Stimulated activated memory B cell treated with anti-CD40 and anti-IgM and Interleukin-4, amounts not matched to agents 10 μg/mL and 1 μg/mL and 100 μg/mL, for 72 hours (primary cell): ENCODE measurements around the gene CASKIN1.

Experiments used
- ATAC-seq: fragments of 150-1000 bp; cut with Tn5 transposase; 2 replicates; pipeline ENCODE4 v1.10.0; 2021
- H3K27ac Mint-ChIP-seq: one replicate; pipeline ENCODE4 v1.8.0; 2022; ENCODE audit warnings: mild to moderate bottlenecking, mixed read lengths
- H3K27me3 Mint-ChIP-seq: one replicate; pipeline ENCODE4 v1.8.0; 2022; ENCODE audit warnings: mixed read lengths
- H3K36me3 Mint-ChIP-seq: one replicate; pipeline ENCODE4 v1.8.0; 2022; ENCODE audit warnings: mixed read lengths
- H3K4me1 Mint-ChIP-seq: one replicate; pipeline ENCODE4 v1.8.0; 2022; ENCODE audit warnings: mixed read lengths
- H3K4me3 Mint-ChIP-seq: one replicate; pipeline ENCODE4 v1.8.0; 2022; ENCODE audit warnings: mild to moderate bottlenecking, moderate library complexity, mixed read lengths
- H3K9me3 Mint-ChIP-seq: one replicate; pipeline ENCODE4 v1.8.0; 2022; ENCODE audit warnings: mixed read lengths

Gene CASKIN1

DNA sequence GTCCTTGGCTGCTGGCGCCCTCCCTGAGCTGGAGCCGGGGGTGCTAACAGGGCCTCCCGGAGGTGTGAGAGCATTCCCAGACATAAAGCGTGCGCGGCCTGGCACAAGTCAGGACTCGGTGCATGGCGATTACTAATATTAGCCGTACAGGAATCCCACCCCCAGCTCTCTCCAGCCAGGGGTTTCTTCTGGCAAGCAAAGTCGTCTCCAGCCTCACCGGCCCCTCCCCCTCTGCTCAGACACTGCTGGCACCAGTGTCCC, 5.0 kb downstream of the CASKIN1 start:
- no peaks in the 10 kb centered on the region for H3K9me3 Mint-ChIP-seq
- peaks cover 40% of the 10 kb centered on the region for H3K27me3 Mint-ChIP-seq
- H3K36me3 Mint-ChIP-seq: no peaks in the 10 kb centered on the region
- ATAC-seq: no peak
- H3K4me3 Mint-ChIP-seq: no peak overlapping the region
- H3K4me1 Mint-ChIP-seq: peaks cover 11% of the 10 kb centered on the region
- H3K27ac Mint-ChIP-seq: no peak overlapping the region

DNA sequence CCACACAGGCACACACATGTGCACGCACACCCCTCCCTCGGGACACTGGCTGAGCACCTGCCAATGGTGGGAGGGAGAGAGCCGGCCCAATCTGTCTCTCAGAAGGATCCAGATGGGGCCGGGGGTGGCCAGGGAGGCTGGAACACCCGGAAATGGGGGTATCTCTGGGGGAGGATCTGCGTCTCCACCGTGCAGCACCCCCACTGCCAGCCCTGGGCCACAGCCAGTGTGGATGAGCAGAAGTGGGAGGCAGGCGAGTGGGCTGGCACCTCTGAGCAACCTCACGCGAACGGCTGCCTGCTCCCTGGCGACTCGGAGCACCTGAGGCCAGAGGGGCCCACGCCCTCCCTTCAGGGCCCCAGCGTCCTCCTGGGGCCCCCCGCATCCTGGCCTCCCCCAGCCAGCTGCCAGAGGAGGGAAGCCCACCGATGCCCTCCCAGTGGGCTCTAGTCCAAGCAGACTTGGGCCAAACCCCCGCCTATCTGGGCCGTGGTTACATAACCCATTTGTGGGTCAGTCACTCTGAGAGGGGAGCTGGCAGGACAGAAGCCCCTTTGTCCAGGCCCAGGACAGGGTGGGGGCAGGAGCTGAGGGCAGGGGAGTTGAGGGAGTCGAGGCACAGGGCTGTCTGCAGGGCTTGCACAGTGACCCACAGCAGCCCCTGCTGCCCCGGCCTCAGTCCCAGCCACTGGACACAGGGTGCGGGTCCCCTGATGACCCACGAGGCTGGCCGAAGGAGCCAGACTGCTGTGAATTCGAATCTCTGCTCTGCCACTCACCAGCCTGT, 5.6 kb downstream of the CASKIN1 start:
- Mint-ChIP-seq H3K36me3 (no peaks in the 10 kb centered on the region), H3K4me3 (no peak overlapping the region), H3K27me3 (peaks cover 40% of the 10 kb centered on the region), H3K9me3 (no peaks in the 10 kb centered on the region), H3K4me1 (peaks cover 11% of the 10 kb centered on the region), H3K27ac (peak overlapping the region; percentile 46)
- no peak for ATAC-seq

DNA sequence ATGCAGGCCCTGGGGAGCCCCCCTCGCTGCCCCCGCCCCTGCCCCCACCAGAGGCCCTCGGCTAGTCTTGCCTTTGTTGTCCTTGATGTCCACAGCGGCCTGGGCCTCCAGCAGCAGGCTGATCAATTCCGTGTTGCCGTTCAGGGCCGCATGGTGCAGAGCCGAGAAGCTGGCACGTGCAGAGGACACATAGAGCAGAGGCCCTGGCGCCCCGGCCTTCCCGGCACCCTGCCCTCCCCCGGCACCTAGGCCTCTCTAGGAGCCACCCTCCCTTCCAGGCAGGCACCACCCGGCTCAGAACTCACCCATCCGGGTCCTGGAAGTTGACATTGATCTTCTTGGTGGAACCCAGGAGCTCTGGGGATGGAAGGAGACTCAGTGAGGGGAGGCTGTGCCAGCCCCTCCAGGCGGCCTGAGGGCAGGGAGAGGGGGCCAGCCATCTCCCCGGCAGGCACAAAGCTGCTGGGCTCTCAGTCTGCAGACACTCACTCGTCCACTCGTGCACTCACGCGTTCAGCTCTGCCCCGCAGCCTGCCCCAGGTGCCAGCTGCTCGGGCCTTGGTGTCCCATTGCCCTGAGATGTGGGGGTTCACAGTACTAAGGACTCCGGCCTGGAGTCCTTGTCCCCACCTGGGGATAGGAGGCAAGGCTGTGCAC, 6.3 kb downstream of the CASKIN1 start:
- no peaks in the 10 kb centered on the region for H3K36me3 Mint-ChIP-seq
- H3K27me3 Mint-ChIP-seq: peaks cover 34% of the 10 kb centered on the region
- no peak for ATAC-seq
- no peak overlapping the region for H3K4me3 Mint-ChIP-seq
- peaks cover 5% of the 10 kb centered on the region for H3K4me1 Mint-ChIP-seq
- H3K27ac Mint-ChIP-seq: peak overlapping the region; percentile 46
- no peaks in the 10 kb centered on the region for H3K9me3 Mint-ChIP-seq

DNA sequence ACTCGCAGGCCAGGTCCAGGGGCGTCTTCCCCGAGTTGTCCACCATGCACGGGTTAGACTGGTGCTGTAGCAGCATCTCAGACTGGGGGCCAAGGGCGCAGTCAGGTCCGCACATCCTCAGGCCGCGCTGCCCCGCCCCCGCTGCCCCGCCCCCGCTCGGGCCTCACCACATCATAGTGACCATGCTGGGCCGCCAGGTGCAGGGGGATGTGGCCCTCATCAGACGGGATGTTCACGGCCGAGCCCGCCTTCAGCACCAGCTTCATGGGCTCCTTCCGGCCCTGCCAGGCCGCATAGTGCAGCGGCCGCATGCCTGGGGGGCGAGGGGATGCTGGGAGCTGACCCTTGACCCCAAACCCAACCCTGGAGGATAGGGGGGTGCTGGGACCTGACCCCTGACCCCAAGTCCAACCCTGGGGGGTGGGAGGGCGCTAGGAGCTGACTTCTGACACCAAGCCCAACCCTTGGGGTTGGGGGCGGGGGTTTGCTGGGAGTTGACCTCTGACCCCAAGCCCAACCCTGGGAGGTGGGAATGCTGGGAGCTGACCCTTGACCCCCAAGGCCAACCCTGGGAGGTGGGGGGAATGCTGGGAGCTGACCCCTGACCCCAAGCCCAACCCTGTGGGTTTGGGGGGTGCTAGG, 7.0 kb downstream of the CASKIN1 start:
- H3K27ac Mint-ChIP-seq: no peak overlapping the region
- H3K4me3 Mint-ChIP-seq: no peak overlapping the region
- peaks cover 34% of the 10 kb centered on the region for H3K27me3 Mint-ChIP-seq
- H3K36me3 Mint-ChIP-seq: no peaks in the 10 kb centered on the region
- H3K4me1 Mint-ChIP-seq: peaks cover 5% of the 10 kb centered on the region
- H3K9me3 Mint-ChIP-seq: no peaks in the 10 kb centered on the region
- ATAC-seq: no peak

DNA sequence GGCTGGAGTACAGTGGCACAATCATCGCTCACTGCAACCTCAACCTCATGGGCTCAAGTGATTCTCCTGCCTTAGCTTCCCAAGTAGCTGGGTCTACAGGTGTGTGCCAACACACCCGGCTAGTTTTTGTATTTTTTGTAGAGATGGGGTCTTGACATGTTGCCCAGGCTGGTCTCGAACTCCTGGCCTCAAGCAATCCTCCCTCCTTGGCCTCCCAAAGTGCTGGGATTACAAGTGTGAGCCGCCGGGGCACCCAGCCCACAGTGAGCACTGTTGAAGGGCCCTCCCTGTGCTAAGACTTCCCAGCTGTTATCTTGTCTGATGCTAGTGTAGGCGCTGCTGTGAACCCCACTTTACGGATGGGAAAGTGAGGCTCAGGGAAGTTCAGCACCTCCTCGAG, 8.0 kb downstream of the CASKIN1 start:
- H3K9me3 Mint-ChIP-seq: no peaks in the 10 kb centered on the region
- H3K27me3 Mint-ChIP-seq: peaks cover 30% of the 10 kb centered on the region
- no peak overlapping the region for H3K4me3 Mint-ChIP-seq
- H3K27ac Mint-ChIP-seq: no peak overlapping the region
- no peak for ATAC-seq
- peaks cover 13% of the 10 kb centered on the region for H3K4me1 Mint-ChIP-seq
- no peaks in the 10 kb centered on the region for H3K36me3 Mint-ChIP-seq

DNA sequence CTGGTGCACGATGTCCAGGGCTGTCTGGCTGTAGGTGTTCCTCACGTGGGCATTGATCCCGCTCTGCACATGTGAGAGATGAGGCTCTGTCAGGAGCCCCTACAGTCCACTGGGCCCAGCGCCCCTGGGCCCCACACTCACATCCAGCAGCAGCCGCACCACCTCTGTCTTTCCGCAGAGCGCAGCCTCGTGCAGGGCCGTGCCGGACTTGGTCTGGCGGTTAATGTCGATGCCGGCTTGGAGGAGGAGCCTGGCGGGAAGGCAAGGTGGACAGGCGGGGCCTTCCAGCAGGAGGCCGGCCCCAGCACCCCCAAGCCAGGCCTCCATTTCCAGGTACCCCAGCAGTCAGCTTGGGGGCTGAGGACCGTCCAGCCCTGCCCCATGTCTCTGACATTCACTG, 9.2 kb downstream of the CASKIN1 start:
- no peaks in the 10 kb centered on the region for H3K9me3 Mint-ChIP-seq
- no peak overlapping the region for H3K4me3 Mint-ChIP-seq
- peaks cover 22% of the 10 kb centered on the region for H3K27me3 Mint-ChIP-seq
- no peak for ATAC-seq
- no peaks in the 10 kb centered on the region for H3K36me3 Mint-ChIP-seq
- H3K4me1 Mint-ChIP-seq: peaks cover 18% of the 10 kb centered on the region
- H3K27ac Mint-ChIP-seq: no peak overlapping the region

DNA sequence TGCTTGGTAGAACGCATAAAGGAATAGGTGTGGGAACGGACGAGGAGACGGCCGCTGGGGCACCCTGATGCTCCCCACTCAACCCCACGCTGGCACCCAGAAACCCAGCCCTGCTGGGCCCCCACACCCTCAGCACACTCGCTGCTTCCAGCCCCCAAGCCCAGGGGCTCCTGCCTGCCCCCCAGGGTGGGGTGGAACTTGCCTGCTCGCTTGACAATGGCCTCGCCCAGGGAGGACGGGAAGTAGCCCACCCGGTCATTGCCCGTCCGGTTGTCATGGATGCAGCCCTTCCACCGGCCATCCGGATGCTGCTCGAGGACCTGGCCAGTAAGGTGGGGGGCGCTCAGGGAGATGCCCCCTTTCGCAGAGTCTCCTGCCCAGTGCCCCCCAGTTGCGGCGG, 9.9 kb downstream of the CASKIN1 start:
- H3K27me3 Mint-ChIP-seq: peaks cover 14% of the 10 kb centered on the region
- peak; percentile 13 for ATAC-seq

DNA sequence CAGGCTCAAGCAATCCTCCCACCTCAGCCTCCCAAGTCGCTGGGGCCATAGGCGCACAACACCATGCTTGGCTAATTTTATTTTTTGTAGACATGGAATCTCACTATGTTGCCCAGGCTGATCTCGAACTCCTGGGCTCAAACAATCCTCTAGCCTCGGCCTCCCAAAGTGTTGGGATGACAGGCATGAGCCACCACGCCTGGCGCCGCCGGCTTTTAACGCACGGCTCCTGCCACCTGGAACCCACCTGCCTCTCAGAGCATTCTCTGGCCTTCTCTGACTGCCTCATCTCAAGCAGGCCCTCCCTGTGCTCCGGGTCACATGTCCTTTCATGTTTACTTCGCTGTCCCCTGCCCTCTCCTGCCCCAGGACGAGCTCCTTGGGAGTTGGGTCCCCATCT, 10.3 kb downstream of the CASKIN1 start:
- Mint-ChIP-seq H3K4me1 (peaks cover 18% of the 10 kb centered on the region), H3K36me3 (no peaks in the 10 kb centered on the region), H3K9me3 (no peaks in the 10 kb centered on the region), H3K4me3 (no peak overlapping the region), H3K27ac (no peak overlapping the region), H3K27me3 (peaks cover 12% of the 10 kb centered on the region)
- ATAC-seq: no peak

More for the DNA sequence above, 9.9 kb downstream of the CASKIN1 start:
- Mint-ChIP-seq H3K4me1 (peaks cover 18% of the 10 kb centered on the region), H3K9me3 (no peaks in the 10 kb centered on the region), H3K27ac (no peak overlapping the region), H3K4me3 (no peak overlapping the region), H3K36me3 (no peaks in the 10 kb centered on the region)

DNA sequence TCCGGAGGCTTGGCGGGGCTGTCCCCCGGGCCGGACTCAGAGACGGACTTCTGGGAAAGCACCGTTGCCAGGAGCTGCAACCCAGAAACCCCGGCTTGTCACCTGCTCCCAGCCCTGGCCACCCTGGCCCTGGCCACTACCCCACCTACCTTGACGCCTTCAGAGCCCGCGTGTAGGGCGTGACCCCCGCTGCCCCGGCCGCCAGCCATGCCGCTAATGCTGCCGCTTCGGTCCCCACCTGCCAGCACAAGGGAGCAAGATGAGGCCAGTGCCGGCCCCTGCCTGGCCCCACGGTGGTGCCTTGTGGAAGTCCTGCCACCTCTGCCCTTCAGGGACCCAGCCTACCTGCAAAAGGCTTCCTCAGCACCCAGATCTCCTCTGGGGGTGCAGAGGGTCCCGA, 11.4 kb downstream of the CASKIN1 start:
- H3K4me1 Mint-ChIP-seq: peaks cover 18% of the 10 kb centered on the region

DNA sequence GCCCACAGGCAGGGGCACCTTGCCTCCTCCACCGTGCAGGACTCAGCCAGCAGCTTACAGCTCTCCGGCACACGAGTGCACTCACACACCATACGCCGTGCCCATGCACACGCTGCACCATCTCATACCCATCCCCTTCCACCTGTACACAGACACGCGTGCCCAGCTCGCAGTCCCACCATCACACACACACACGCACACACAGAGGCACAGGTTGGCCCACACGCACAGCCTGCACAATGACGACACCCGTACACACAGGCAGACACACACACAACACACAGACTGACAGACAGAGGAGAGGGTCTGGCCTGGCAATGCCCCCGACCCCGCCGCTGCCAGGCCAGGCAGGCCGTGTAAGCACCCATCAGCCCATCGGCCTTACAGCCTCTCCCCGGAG, 12.1 kb downstream of the CASKIN1 start:
- H3K27ac Mint-ChIP-seq: peak overlapping the region; percentile 9
- H3K9me3 Mint-ChIP-seq: no peaks in the 10 kb centered on the region
- peaks cover 18% of the 10 kb centered on the region for H3K4me1 Mint-ChIP-seq
- H3K4me3 Mint-ChIP-seq: no peak overlapping the region
- no peak for ATAC-seq
- no peaks in the 10 kb centered on the region for H3K36me3 Mint-ChIP-seq
- peaks cover 12% of the 10 kb centered on the region for H3K27me3 Mint-ChIP-seq

More for the DNA sequence above, 11.4 kb downstream of the CASKIN1 start:
- no peak overlapping the region for H3K4me3 Mint-ChIP-seq
- H3K27me3 Mint-ChIP-seq: peaks cover 12% of the 10 kb centered on the region
- ATAC-seq: no peak
- no peaks in the 10 kb centered on the region for H3K9me3 Mint-ChIP-seq
- H3K36me3 Mint-ChIP-seq: no peaks in the 10 kb centered on the region
- peak overlapping the region; percentile 9 for H3K27ac Mint-ChIP-seq

DNA sequence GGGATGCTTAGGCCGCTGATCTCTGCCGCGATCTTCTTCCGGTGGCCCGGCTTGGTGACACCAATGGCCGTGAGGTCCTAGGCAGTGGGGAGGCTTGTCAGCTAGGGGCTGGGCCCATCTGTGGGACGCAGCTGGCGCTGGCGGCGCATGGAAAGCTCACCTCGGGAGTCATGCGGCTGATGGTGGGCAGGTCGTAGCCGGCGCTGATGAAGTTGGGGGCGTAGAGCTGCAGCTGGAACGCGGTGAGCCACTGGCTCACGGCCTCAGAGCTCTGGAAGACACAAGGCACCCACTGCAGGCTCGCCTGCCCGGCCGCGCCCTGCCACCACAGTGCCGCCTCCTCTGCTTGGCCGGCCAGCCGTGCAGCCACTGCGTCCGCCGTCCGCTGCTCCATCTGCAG, 12.7 kb downstream of the CASKIN1 start:
- peak; percentile 32 for ATAC-seq
- H3K27ac Mint-ChIP-seq: peak overlapping the region; percentile 44
- peak overlapping the region; percentile 34 for H3K4me3 Mint-ChIP-seq
- peaks cover 12% of the 10 kb centered on the region for H3K27me3 Mint-ChIP-seq
- no peaks in the 10 kb centered on the region for H3K36me3 Mint-ChIP-seq
- no peaks in the 10 kb centered on the region for H3K9me3 Mint-ChIP-seq
- H3K4me1 Mint-ChIP-seq: peaks cover 18% of the 10 kb centered on the region

DNA sequence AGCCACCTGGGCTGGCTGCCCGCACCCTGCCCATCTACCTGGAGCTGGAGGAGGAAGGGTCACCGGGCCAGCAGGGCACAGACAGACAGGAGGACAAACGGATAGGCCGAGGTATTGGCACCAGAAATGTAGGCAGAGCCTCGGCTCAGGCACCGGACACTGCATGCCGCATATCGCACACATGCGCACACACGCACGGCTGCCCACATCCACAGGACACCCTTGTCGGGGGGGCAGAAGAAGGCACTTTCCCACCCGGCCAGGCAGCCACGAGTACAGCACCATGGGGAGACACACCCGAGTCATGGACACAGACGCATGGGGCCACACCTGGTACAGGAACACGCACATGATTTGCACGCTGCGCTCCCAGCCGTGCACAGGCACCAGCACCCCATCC, 14.5 kb downstream of the CASKIN1 start:
- Mint-ChIP-seq H3K9me3 (no peaks in the 10 kb centered on the region), H3K4me1 (peaks cover 18% of the 10 kb centered on the region), H3K27me3 (peaks cover 12% of the 10 kb centered on the region), H3K27ac (no peak overlapping the region), H3K4me3 (no peak overlapping the region), H3K36me3 (peaks cover 7% of the 10 kb centered on the region)
- no peak for ATAC-seq

DNA sequence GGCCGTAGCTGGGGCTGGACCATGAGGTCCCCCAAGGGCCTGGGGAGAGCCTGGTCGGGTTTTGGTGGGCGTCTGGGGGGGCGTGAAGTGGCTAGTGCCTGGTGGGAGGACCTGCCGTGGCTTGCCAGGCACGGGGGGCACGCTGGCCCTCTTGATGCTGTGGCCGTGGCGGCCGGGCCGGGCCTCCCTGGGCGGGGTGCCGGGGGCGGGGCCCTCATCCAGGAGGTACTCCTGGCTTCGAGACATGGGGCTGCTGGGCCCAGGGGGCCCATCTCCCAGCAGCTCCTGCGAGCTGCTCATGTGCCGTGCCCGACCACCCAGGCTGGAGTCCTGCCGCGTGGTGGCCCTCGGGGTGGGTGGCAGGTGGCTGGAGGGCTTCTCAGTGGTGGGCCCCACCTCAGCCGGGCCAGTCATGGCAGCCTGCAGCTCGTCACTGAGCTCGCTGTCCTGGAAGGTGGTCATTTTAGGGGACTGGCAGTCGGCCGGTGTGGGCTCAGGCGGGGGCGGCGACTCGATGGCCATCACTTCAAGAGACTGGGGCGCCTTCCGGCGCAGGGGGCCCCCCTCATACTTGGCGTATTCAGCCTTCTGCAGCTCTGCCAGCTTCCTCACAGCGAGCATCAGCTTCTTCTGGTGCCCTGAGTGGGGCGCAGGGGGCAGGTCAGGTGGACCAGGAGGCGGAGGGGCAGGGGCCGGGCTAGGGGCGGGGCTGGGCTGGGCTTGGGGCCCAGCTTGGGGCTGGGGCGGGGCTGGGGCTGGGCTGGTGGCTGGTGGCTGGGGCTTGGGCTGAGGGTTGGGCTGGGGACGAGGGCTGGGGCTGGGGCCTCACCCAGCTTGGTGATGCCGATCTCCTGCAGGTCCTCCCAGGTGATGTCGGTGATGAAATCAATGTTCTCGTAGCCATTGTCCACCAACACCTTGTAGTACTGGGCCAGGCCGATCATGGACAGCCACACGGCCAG, 15.2 kb downstream of the CASKIN1 start:
- no peak overlapping the region for H3K27ac Mint-ChIP-seq
- H3K4me3 Mint-ChIP-seq: no peak overlapping the region
- H3K36me3 Mint-ChIP-seq: peaks cover 11% of the 10 kb centered on the region
- ATAC-seq: no peak
- H3K9me3 Mint-ChIP-seq: no peaks in the 10 kb centered on the region
- H3K4me1 Mint-ChIP-seq: peaks cover 18% of the 10 kb centered on the region
- peaks cover 12% of the 10 kb centered on the region for H3K27me3 Mint-ChIP-seq

DNA sequence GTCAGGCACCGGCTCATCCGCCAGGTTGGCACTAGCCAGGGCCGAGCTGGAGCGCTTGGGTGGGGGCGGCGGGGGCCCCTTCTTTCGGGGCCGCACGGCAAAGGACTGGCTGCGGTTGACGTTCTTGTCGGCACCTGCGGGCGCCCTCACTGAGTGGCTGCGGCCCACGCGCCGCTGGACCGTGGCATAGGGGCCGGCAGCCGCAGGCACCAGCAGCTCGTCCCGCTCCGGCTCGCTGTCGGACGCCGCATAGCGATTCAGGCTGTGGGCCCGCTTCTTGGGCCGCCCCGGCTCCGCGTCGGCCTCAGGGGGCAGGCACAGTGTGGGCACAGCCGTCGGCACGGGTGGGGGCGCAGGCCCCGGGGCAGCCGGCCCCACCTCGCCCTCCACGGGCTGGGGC, 15.9 kb downstream of the CASKIN1 start:
- Mint-ChIP-seq H3K27me3 (peaks cover 12% of the 10 kb centered on the region), H3K27ac (no peak overlapping the region), H3K36me3 (peaks cover 19% of the 10 kb centered on the region), H3K4me1 (peaks cover 18% of the 10 kb centered on the region), H3K4me3 (no peak overlapping the region), H3K9me3 (no peaks in the 10 kb centered on the region)
- ATAC-seq: no peak

DNA sequence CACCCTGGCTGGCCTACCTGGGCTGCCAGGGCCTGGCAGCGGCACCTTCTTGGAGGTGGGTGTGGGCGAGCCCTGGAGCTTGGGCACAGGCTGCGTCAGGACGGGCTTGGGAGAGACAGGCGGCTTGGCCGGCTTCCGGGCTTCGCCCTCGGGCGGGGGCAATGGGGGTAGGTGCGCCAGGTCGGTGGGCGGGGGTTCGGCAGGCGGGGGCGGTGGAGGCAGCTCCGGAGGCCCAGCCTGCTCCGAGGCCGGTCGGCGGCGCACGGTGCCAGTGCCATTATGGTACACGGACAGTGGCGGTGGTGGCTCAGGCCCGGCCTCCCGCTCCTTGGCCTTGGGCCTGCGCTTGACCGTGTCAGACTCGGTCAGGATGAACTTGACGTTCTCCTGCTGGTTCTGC, 16.8 kb downstream of the CASKIN1 start:
- no peak for ATAC-seq
- Mint-ChIP-seq H3K4me1 (peaks cover 16% of the 10 kb centered on the region), H3K27me3 (peaks cover 6% of the 10 kb centered on the region), H3K27ac (no peak overlapping the region), H3K36me3 (peaks cover 26% of the 10 kb centered on the region), H3K4me3 (no peak overlapping the region), H3K9me3 (no peaks in the 10 kb centered on the region)
